ENCODE results near the gene OMP.

The OMP gene

DNA sequence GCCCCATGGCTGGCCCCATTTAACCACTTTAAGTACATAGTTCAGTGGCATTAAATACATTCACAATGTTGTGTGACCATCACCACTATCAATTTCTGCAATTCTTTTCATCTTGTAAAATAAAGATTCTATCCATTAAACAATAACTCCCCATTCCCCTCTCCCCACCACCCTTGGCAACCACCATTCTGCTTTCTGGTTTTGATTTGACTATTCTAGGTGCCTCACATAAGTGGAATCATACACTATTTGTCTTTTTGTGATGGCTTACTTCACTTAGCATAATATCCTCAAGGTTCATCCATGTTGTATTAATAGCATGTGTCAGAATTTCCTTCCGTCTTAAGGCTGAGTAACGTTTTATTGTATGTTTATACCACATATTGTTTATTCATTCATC is 32.4 kb downstream of the OMP start:
- no peaks in the 10 kb centered on the region for H3K9me3 ChIP-seq (ENCODE audit: control insufficient read depth, low read length)
- WGBS, 2 experiments (ENCODE audit: insufficient coverage in 2 of 2), result no CpG with 5 or more reads among the region's 2 CpGs
- no peak overlapping the region for H3K27ac ChIP-seq (ENCODE audit: low read depth, low read length, severe bottlenecking)
- peaks cover 4% of the 10 kb centered on the region for H3K4me1 ChIP-seq (ENCODE audit: control insufficient read depth, insufficient read depth, low read length, poor library complexity, severe bottlenecking)
- no peaks in the 10 kb centered on the region for H3K36me3 ChIP-seq (ENCODE audit: control insufficient read depth, insufficient read depth, low read length)
- no peak overlapping the region for H3K4me3 ChIP-seq (ENCODE audit: extremely low read depth, insufficient read depth, low read length, poor library complexity, severe bottlenecking)

DNA sequence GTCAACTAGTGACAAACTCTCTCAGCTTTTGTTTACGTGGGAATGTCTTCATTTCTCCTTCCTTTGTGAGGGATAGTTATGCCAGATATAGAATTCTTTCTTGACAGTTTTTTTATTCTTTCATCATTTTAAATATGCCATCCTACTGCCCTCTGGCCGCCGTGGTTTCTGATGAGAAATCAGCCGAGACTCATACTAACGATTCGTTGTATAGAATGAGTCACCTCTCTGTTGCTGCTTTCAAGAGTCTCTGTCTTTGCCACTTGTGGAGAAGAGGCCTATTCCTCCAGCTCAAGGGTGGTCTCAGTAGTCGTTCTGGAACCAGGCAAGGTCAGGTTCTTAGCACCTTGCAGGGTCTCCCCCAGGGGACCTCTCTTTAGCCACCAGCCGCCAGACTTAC is 33.4 kb downstream of the OMP start:
- Histone ChIP-seq H3K9me3 (ENCODE audit: control insufficient read depth, low read length) (no peaks in the 10 kb centered on the region), H3K36me3 (ENCODE audit: control insufficient read depth, insufficient read depth, low read length) (no peaks in the 10 kb centered on the region), H3K4me1 (ENCODE audit: control insufficient read depth, insufficient read depth, low read length, poor library complexity, severe bottlenecking) (peaks cover 4% of the 10 kb centered on the region), H3K27ac (ENCODE audit: low read depth, low read length, severe bottlenecking) (no peak overlapping the region), H3K4me3 (ENCODE audit: extremely low read depth, insufficient read depth, low read length, poor library complexity, severe bottlenecking) (no peak overlapping the region)
- WGBS, 2 experiments (ENCODE audit: insufficient coverage in 2 of 2), result 59 to 77% methylated on average over 7 of the region's 8 CpGs

DNA sequence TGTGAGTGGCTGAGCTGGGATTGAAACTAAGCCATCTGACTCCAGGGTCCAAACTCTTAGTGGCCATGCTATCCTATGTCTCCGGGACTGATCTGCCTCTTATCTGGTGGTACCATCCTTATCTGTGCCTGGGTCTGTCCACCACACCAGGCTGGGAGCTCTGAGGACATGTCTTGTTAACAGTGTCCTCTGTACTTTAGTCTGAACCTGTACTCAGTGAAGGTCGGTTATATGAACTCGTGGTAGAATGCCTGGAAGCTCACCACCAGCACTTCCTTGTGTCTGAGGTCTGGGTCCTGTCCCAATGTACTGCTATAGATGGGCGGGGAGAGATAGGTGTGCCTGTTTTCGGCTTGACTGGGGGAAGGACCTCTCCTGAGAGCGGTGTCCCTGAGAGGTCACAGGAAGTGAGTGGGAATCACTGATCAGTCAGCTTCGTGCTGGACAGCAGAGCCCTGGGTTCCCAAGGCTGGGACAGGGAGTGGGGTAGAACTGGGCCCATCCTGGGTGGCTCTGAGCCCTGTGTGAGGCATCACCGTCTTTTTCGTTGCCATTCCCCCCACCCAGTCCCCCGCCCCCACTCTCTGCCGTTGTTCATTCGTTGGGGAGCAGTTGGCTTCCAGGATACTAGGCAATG is 34.3 kb downstream of the OMP start:
- 88 to 91% methylated on average over 6 to 7 of the region's 12 CpGs for WGBS, 2 experiments (ENCODE audit: insufficient coverage in 2 of 2)
- H3K27ac ChIP-seq (ENCODE audit: low read depth, low read length, severe bottlenecking), result no peak overlapping the region
- H3K9me3 ChIP-seq (ENCODE audit: control insufficient read depth, low read length), result no peaks in the 10 kb centered on the region
- no peak overlapping the region for H3K4me3 ChIP-seq (ENCODE audit: extremely low read depth, insufficient read depth, low read length, poor library complexity, severe bottlenecking)
- peaks cover 4% of the 10 kb centered on the region for H3K4me1 ChIP-seq (ENCODE audit: control insufficient read depth, insufficient read depth, low read length, poor library complexity, severe bottlenecking)
- H3K36me3 ChIP-seq (ENCODE audit: control insufficient read depth, insufficient read depth, low read length), result no peaks in the 10 kb centered on the region

DNA sequence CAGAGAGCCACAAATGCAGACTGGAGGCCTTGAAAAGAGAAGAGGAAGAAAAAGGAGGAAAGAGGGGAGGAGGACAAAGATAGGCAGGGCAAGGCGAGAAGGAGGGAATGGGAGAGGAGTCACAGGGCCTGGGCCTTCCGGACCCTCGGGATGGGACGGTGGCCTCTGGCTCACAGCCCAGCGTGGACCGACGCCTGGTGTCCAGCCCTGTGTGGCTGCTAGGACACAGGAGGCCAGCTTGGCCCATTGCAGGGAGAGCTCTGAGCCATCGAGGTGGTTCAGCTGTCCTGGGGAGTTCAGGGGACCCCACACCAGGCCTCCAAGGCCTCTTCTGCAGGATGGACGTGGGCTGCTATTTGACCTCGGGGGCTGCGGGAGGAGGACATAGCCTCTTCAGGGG is 34.8 kb downstream of the OMP start:
- WGBS, 2 experiments (ENCODE audit: insufficient coverage in 2 of 2), result 93 to 96% methylated on average over 9 to 10 of the region's 11 CpGs

DNA sequence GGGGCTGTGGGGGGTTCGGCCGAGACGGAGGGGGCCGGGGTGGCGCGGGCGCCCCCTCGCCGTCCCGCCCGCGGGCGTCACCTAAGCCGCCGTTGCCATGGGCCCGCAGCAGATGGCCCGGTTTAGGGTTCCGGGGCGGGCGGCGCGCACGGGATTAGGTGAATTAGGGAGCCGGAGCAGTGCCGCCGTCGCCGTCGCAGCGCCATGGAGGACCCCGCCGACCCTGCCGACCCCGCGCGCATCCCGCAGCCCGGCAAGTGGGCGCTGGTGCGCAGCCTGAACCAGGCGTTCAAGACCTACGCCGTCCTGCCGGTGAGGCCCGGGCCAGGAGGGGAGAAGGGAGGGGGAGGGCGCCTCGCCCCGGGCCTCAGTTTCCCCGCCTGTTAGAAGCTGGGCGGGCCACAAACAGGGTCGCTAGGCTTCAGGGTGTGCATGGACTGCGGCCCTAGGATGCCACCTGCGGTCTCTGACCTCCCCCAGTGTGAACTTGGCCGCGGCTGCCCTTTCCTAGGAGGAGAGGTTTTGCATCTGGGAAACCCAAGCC is 35.5 kb downstream of the OMP start:
- Histone ChIP-seq H3K27ac (ENCODE audit: low read depth, low read length, severe bottlenecking) (no peak overlapping the region), H3K4me3 (ENCODE audit: extremely low read depth, insufficient read depth, low read length, poor library complexity, severe bottlenecking) (no peak overlapping the region), H3K9me3 (ENCODE audit: control insufficient read depth, low read length) (no peaks in the 10 kb centered on the region), H3K4me1 (ENCODE audit: control insufficient read depth, insufficient read depth, low read length, poor library complexity, severe bottlenecking) (peaks cover 4% of the 10 kb centered on the region), H3K36me3 (ENCODE audit: control insufficient read depth, insufficient read depth, low read length) (no peaks in the 10 kb centered on the region)
- WGBS, 2 experiments (ENCODE audit: insufficient coverage in 2 of 2), result 94 to 96% methylated on average over 35 to 53 of the region's 55 CpGs

More for the DNA sequence above, 34.8 kb downstream of the OMP start:
- H3K4me3 ChIP-seq (ENCODE audit: extremely low read depth, insufficient read depth, low read length, poor library complexity, severe bottlenecking), result no peak overlapping the region
- H3K9me3 ChIP-seq (ENCODE audit: control insufficient read depth, low read length), result no peaks in the 10 kb centered on the region
- H3K36me3 ChIP-seq (ENCODE audit: control insufficient read depth, insufficient read depth, low read length), result no peaks in the 10 kb centered on the region
- peaks cover 4% of the 10 kb centered on the region for H3K4me1 ChIP-seq (ENCODE audit: control insufficient read depth, insufficient read depth, low read length, poor library complexity, severe bottlenecking)
- no peak overlapping the region for H3K27ac ChIP-seq (ENCODE audit: low read depth, low read length, severe bottlenecking)

DNA sequence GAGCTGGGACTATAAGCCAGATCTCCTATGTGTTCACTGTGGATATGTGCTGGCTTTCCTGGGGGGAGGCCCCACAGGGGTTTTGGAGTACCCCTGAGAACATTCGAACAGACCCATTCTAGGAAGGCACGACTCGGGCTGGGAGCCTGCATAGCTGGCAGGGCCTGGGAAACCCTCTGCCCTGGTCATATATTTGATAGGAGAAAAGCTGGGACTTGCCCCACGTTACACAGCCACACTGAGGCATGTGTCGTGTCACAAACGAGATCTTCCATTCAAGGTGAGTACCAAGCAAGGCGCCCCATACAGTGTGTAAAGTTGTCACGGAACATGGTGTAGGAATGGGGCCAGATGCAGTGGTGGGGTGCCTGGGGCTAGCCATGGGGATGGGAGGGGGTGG is 36.6 kb downstream of the OMP start:
- no peak overlapping the region for H3K4me3 ChIP-seq (ENCODE audit: extremely low read depth, insufficient read depth, low read length, poor library complexity, severe bottlenecking)
- no peak overlapping the region for H3K27ac ChIP-seq (ENCODE audit: low read depth, low read length, severe bottlenecking)
- peaks cover 4% of the 10 kb centered on the region for H3K4me1 ChIP-seq (ENCODE audit: control insufficient read depth, insufficient read depth, low read length, poor library complexity, severe bottlenecking)
- no peaks in the 10 kb centered on the region for H3K9me3 ChIP-seq (ENCODE audit: control insufficient read depth, low read length)
- WGBS, 2 experiments (ENCODE audit: insufficient coverage in 2 of 2), result 86 to 99% methylated on average over 6 to 7 of the region's 8 CpGs
- no peaks in the 10 kb centered on the region for H3K36me3 ChIP-seq (ENCODE audit: control insufficient read depth, insufficient read depth, low read length)

DNA sequence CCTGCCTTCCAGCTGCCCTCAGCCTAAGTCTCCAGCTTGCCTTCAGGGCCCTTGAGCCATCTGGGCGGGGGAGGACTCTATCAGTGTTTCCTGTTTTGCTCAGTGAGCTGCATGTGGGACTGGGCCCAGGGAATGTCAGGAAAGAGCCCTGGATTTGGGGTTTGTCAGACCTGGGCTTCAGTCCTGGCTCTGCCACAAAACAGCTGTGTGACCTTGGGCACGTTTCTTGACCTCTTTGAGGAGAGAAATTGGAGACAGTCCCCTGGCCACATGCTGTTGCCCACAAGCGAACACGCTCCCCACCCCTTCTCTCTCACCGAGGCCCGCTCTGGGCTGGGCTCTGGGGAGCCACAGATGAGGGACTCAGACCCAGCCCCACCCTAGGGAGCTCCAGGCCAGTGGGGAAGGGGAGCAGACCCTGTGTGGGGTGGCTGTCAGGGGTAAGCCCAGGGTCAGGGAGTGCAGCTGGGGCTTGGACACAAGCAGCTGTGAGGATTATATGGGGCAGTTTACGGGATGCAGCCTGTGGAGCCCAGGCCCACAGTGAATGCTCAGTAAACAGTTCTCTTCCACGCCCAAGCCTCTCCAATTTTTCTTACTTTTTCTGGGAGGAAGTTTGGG is 37.7 kb downstream of the OMP start:
- WGBS, 2 experiments (ENCODE audit: insufficient coverage in 2 of 2), result 32 to 46% methylated on average over 3 to 5 of the region's 8 CpGs

DNA sequence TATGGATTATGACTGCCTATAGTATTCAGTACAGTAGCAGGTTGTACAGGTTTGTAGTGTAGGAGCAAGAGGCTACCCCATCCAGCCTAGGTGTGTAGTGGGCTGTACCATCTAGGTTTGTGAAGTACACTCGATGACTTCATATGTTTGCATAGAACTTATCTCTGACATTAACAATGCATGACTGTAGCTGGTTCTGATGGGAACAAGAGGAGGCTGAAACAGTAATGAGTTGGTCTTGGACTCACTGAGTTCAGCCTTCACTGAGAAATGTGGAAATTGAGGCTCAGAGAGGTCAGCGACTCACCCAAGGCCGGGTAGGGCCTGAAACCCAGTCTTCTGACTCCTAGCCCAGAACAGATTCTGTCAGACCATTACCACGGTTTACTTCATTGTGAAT is 38.4 kb downstream of the OMP start:
- no peaks in the 10 kb centered on the region for H3K36me3 ChIP-seq (ENCODE audit: control insufficient read depth, insufficient read depth, low read length)
- WGBS, 2 experiments (ENCODE audit: insufficient coverage in 2 of 2), result 80% methylated on average over 1 of the region's 4 CpGs; no CpG with 5 or more reads in 1 of the 2 experiments
- H3K27ac ChIP-seq (ENCODE audit: low read depth, low read length, severe bottlenecking), result no peak overlapping the region
- no peak overlapping the region for H3K4me3 ChIP-seq (ENCODE audit: extremely low read depth, insufficient read depth, low read length, poor library complexity, severe bottlenecking)
- H3K9me3 ChIP-seq (ENCODE audit: control insufficient read depth, low read length), result no peaks in the 10 kb centered on the region
- peaks cover 4% of the 10 kb centered on the region for H3K4me1 ChIP-seq (ENCODE audit: control insufficient read depth, insufficient read depth, low read length, poor library complexity, severe bottlenecking)

More for the DNA sequence above, 37.7 kb downstream of the OMP start:
- H3K36me3 ChIP-seq (ENCODE audit: control insufficient read depth, insufficient read depth, low read length), result no peaks in the 10 kb centered on the region
- H3K4me1 ChIP-seq (ENCODE audit: control insufficient read depth, insufficient read depth, low read length, poor library complexity, severe bottlenecking), result peaks cover 4% of the 10 kb centered on the region
- H3K9me3 ChIP-seq (ENCODE audit: control insufficient read depth, low read length), result no peaks in the 10 kb centered on the region
- H3K27ac ChIP-seq (ENCODE audit: low read depth, low read length, severe bottlenecking), result peak overlapping the region; percentile 46
- no peak overlapping the region for H3K4me3 ChIP-seq (ENCODE audit: extremely low read depth, insufficient read depth, low read length, poor library complexity, severe bottlenecking)

DNA sequence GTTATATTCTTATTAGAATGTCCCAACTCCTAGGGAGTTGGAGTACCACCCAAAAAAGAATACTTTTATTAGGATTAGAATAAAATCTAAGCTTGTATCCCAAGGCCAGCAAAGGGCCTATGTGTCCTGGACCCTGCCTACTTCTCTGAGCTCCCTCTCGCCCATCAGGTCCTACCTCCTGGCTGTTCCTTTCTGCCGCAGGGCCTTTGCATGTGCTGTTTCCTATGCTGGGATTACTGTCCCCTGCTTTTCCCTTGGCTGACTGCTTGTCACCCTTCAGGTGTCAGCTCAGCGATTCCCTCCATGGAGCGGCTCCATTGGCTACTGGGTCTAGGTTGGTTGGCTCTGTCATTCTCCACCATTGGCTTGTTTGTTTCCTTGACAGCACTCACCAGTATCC is 38.8 kb downstream of the OMP start:
- H3K36me3 ChIP-seq (ENCODE audit: control insufficient read depth, insufficient read depth, low read length), result no peaks in the 10 kb centered on the region
- no peaks in the 10 kb centered on the region for H3K9me3 ChIP-seq (ENCODE audit: control insufficient read depth, low read length)
- H3K27ac ChIP-seq (ENCODE audit: low read depth, low read length, severe bottlenecking), result no peak overlapping the region
- 95 to 98% methylated on average over 4 of the region's 4 CpGs for WGBS, 2 experiments (ENCODE audit: insufficient coverage in 2 of 2)
- H3K4me1 ChIP-seq (ENCODE audit: control insufficient read depth, insufficient read depth, low read length, poor library complexity, severe bottlenecking), result peaks cover 4% of the 10 kb centered on the region
- no peak overlapping the region for H3K4me3 ChIP-seq (ENCODE audit: extremely low read depth, insufficient read depth, low read length, poor library complexity, severe bottlenecking)

DNA sequence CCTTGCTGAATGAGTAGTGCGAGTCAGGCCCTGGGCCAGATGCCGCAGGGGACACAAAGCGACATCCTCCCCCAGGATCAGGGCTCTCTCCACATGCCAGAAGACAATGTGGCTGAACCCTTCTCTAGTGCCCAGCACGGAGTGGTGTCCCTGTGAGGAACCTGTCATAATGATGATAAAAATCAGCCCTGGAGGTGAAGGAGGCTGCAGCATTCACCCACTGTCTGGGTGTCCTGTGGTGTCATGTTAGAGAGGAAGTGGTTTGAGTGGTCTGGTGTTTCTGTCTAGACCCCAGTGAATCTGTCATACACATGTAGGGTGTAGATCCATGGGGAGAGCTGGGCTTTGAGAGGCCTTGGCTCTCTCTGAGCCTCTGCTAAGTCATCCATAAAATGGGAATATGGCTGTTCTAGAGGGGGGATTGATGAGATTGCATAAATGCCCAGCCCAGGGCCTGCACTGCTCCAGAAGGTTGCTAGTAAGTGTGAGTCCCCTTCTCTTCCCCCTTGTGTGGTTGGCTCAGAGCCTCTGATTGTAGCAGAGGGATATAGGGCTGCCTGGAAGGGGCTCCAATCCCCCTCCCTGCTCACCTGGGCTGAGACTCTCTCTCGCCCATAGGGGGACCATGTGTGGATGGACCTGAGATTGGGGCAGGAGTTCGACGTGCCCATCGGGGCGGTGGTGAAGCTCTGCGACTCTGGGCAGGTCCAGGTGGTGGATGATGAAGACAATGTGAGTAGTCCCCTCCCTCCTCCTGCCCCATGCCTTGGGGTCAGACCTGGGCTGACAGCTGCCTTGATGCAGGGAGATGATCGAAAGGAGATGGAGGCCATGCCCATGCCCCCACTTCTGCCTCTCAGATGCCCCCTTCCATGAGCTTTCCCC is 39.7 kb downstream of the OMP start:
- Histone ChIP-seq H3K4me3 (ENCODE audit: extremely low read depth, insufficient read depth, low read length, poor library complexity, severe bottlenecking) (no peak overlapping the region), H3K9me3 (ENCODE audit: control insufficient read depth, low read length) (no peaks in the 10 kb centered on the region), H3K4me1 (ENCODE audit: control insufficient read depth, insufficient read depth, low read length, poor library complexity, severe bottlenecking) (peaks cover 4% of the 10 kb centered on the region), H3K27ac (ENCODE audit: low read depth, low read length, severe bottlenecking) (no peak overlapping the region), H3K36me3 (ENCODE audit: control insufficient read depth, insufficient read depth, low read length) (no peaks in the 10 kb centered on the region)
- 92 to 98% methylated on average over 7 to 8 of the region's 11 CpGs for WGBS, 2 experiments (ENCODE audit: insufficient coverage in 2 of 2)

All from mesodermal cell (in vitro differentiated cells).